SK-N-SH (cell line): Measurements from ENCODE around the gene TMEFF1.

Source experiments
- TF ChIP-seq, protein P1 (sequence below): fragments of 200-600 bp; sonication (generic); IDR thresholded peaks from 2 replicates; pipeline ENCODE4 v1.6.1; 2017; ENCODE audit warnings: antibody characterized with exemption, mild to moderate bottlenecking, moderate library complexity
- TF ChIP-seq, protein P2 (sequence below): fragments of 150-350 bp; IDR thresholded peaks from 2 replicates; pipeline ENCODE4 v1.6.1; 2017; ENCODE audit warnings: antibody characterized with exemption, low read length, low read depth, borderline replicate concordance

- TF ChIP-seq, protein P1, sequence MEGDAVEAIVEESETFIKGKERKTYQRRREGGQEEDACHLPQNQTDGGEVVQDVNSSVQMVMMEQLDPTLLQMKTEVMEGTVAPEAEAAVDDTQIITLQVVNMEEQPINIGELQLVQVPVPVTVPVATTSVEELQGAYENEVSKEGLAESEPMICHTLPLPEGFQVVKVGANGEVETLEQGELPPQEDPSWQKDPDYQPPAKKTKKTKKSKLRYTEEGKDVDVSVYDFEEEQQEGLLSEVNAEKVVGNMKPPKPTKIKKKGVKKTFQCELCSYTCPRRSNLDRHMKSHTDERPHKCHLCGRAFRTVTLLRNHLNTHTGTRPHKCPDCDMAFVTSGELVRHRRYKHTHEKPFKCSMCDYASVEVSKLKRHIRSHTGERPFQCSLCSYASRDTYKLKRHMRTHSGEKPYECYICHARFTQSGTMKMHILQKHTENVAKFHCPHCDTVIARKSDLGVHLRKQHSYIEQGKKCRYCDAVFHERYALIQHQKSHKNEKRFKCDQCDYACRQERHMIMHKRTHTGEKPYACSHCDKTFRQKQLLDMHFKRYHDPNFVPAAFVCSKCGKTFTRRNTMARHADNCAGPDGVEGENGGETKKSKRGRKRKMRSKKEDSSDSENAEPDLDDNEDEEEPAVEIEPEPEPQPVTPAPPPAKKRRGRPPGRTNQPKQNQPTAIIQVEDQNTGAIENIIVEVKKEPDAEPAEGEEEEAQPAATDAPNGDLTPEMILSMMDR = no peak
- TF ChIP-seq, protein P2, sequence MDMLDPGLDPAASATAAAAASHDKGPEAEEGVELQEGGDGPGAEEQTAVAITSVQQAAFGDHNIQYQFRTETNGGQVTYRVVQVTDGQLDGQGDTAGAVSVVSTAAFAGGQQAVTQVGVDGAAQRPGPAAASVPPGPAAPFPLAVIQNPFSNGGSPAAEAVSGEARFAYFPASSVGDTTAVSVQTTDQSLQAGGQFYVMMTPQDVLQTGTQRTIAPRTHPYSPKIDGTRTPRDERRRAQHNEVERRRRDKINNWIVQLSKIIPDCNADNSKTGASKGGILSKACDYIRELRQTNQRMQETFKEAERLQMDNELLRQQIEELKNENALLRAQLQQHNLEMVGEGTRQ = no peak
These were observed 42.5 kb upstream of the TMEFF1 start for GRCh38 chr9:100430286-100430940.
